ENCODE data around the gene MYH14.
A peak's percentile ranks its signal among the peaks of the same experiment; 100 is the strongest.

Gene MYH14

GRCh38 chr19:50248413-50248812, 45.0 kb downstream of the MYH14 start:
- in situ Hi-C loops (cut with MboI; ENCODE audit: low sequenced_read_pairs, unreplicated experiment): no loop called here
- TF ChIP-seq, protein P1, sequence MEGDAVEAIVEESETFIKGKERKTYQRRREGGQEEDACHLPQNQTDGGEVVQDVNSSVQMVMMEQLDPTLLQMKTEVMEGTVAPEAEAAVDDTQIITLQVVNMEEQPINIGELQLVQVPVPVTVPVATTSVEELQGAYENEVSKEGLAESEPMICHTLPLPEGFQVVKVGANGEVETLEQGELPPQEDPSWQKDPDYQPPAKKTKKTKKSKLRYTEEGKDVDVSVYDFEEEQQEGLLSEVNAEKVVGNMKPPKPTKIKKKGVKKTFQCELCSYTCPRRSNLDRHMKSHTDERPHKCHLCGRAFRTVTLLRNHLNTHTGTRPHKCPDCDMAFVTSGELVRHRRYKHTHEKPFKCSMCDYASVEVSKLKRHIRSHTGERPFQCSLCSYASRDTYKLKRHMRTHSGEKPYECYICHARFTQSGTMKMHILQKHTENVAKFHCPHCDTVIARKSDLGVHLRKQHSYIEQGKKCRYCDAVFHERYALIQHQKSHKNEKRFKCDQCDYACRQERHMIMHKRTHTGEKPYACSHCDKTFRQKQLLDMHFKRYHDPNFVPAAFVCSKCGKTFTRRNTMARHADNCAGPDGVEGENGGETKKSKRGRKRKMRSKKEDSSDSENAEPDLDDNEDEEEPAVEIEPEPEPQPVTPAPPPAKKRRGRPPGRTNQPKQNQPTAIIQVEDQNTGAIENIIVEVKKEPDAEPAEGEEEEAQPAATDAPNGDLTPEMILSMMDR (IDR thresholded peaks at IDR 0.05; ENCODE audit: borderline replicate concordance, control extremely low read depth, extremely low read depth, insufficient read depth, missing control alignments): no peak
- DNase-seq (ENCODE audit: low spot score): no peak

DNA sequence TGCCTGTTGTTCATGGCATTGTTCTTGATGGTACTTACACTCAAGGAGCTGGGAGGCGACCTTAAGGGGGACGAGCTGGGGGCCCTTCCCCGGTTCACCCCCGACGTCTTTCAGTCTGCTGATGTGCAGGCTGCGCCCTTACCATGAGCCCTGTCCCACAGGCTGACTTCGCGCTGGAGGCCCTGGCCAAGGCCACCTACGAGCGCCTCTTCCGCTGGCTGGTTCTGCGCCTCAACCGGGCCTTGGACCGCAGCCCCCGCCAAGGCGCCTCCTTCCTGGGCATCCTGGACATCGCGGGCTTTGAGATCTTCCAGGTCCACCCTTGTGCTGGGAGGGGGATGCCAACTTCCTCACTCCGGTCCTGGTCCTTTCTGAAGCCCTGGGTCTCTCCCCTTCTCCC, 45.4 kb downstream of the MYH14 start:
- in situ Hi-C loops (cut with MboI; ENCODE audit: low sequenced_read_pairs, unreplicated experiment): no loop called here

DNA sequence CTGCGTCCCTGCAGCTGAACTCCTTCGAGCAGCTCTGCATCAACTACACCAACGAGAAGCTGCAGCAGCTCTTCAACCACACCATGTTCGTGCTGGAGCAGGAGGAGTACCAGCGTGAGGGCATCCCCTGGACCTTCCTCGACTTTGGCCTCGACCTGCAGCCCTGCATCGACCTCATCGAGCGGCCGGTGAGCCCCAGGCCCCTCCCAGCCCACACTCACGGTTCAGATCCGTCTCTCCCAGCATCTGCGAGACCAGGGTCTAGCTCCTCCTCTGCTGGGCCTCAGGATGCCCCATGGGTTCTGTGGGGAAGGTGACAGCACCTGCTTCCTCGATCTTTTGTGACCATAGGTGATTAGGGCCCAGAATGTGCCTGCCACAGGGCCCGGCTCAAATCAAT, 46.2 kb downstream of the MYH14 start:
- TF ChIP-seq, protein P1 (IDR thresholded peaks at IDR 0.05; ENCODE audit: borderline replicate concordance, control extremely low read depth, extremely low read depth, insufficient read depth, missing control alignments): no peak
- in situ Hi-C loops (cut with MboI; ENCODE audit: low sequenced_read_pairs, unreplicated experiment): no loop called here
- DNase-seq (ENCODE audit: low spot score): no peak

More for the DNA sequence above, 45.4 kb downstream of the MYH14 start:
- TF ChIP-seq, protein P1 (IDR thresholded peaks at IDR 0.05; ENCODE audit: borderline replicate concordance, control extremely low read depth, extremely low read depth, insufficient read depth, missing control alignments): no peak
- DNase-seq (ENCODE audit: low spot score): no peak

DNA sequence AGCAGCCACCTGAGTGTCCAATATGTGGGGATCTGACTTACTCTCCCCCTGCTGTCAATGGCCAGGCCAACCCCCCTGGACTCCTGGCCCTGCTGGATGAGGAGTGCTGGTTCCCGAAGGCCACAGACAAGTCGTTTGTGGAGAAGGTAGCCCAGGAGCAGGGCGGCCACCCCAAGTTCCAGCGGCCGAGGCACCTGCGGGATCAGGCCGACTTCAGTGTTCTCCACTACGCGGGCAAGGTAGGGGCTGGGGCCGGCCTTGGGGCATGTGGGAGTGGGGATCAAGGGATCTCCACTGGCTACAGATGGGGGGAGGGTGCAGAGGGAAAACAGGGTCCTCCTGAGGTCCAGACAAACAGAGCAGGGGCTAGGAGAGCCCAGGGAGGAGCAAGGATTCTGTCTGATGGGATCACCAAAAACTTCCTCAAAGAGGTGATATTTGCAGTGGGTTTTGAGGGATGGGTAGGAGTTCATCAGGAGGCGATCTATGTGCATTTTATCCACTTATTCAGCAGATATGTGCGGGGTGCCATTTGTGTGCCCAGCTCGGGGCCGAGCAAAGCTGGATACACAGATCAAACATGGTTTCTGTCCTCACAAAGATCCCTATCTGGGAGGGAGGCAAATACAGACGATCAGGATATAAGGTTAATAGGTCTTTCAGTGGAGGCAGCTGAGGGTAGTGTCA, 47.2 kb downstream of the MYH14 start:
- in situ Hi-C loops (cut with MboI; ENCODE audit: low sequenced_read_pairs, unreplicated experiment): no loop called here
- TF ChIP-seq, protein P1 (IDR thresholded peaks at IDR 0.05; ENCODE audit: borderline replicate concordance, control extremely low read depth, extremely low read depth, insufficient read depth, missing control alignments): no peak
- no peak for DNase-seq (ENCODE audit: low spot score)

DNA sequence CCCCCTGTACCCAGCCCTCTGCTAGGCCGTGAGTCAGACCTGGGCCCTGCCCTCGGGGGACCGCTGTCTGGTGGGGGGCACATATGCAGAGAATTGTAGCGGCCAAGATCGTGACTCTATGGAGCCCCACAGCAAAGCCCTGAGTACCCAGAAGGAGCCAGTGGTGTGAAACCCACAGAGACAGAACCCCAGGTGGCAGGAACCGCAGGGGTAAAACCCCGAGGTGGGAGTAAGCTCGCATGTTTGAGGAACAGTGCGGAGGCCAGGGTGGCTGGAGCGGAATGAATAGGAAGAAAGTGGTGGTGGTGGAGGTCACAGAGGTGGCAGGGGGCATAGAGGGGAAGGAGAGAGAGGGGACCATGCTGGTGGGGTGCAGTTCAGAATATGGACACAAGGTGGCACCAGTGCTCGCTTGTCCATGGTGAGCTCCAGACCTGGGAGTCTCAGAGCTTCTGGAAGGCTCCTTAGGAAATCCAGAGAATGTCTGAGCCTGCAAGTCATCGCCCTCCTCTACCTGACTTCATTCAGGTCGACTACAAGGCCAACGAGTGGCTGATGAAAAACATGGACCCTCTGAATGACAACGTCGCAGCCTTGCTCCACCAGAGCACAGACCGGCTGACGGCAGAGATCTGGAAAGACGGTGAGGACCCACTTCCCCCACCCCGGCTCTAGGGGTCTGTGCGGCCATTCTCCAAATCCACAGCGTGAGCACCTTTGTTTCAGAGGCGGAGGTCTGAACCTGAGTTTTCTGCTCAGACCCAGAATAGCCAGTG, 48.9 kb downstream of the MYH14 start:
- DNase-seq (ENCODE audit: low spot score): peak; percentile 60
- TF ChIP-seq, protein P1 (IDR thresholded peaks at IDR 0.05; ENCODE audit: borderline replicate concordance, control extremely low read depth, extremely low read depth, insufficient read depth, missing control alignments): peak; percentile 64
- in situ Hi-C loops (cut with MboI; ENCODE audit: low sequenced_read_pairs, unreplicated experiment): no loop called here

- in situ Hi-C loops (cut with MboI; ENCODE audit: low sequenced_read_pairs, unreplicated experiment): no loop called here
- DNase-seq (ENCODE audit: low spot score): no peak
- TF ChIP-seq, protein P1 (IDR thresholded peaks at IDR 0.05; ENCODE audit: borderline replicate concordance, control extremely low read depth, extremely low read depth, insufficient read depth, missing control alignments): no peak
Measured at GRCh38 chr19:50252887-50253268, 49.5 kb downstream of the MYH14 start.

Measured in GM13976 (cell line).